SK-N-MC (cell line): ENCODE data around the gene CNTN2.

Experiments
- EZH2 ChIP-seq: fragments of 200-600 bp; sonication (generic); IDR thresholded peaks from one replicate; pipeline ENCODE4 v1.6.1; 2017; ENCODE audit warnings: antibody characterized with exemption
- FOXP2 ChIP-seq: optimal IDR thresholded peaks from 2 replicates; pipeline ENCODE3; 2011; ENCODE audit warnings: mild to moderate bottlenecking, moderate library complexity; ENCODE audit not compliant: insufficient read depth; ENCODE audit errors: extremely low read length, control extremely low read depth
- POLR2AphosphoS5 ChIP-seq: IDR thresholded peaks from 2 replicates; pipeline ENCODE4 v1.6.1; 2012; ENCODE audit warnings: mild to moderate bottlenecking, low read depth, low read length, borderline replicate concordance

DNA sequence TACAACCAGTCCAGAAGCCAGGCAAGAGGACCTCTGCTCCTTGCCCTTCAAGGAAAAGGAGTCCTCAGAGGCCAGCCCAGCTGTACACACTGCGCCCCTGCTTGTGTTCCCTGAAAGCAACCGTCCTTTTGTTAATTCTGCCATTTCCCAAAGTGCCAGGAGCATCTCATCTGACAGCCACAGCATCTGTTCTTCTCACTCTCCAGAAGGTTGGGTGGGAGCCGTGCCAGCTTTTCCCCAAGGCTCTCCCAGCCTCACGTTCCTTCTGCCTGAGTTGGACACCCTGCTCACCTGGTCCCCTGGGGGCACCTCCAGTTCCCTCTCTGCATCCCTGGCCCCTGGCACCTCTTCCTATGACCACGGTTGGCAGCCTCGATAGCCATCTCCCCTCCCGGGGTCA, 10.5 kb upstream of the CNTN2 start:
- TF ChIP-seq EZH2 (no peak), POLR2AphosphoS5 (no peak), FOXP2 (no peak)
